Measurements from ENCODE around the gene NCOA3.

NCOA3 gene

DNA sequence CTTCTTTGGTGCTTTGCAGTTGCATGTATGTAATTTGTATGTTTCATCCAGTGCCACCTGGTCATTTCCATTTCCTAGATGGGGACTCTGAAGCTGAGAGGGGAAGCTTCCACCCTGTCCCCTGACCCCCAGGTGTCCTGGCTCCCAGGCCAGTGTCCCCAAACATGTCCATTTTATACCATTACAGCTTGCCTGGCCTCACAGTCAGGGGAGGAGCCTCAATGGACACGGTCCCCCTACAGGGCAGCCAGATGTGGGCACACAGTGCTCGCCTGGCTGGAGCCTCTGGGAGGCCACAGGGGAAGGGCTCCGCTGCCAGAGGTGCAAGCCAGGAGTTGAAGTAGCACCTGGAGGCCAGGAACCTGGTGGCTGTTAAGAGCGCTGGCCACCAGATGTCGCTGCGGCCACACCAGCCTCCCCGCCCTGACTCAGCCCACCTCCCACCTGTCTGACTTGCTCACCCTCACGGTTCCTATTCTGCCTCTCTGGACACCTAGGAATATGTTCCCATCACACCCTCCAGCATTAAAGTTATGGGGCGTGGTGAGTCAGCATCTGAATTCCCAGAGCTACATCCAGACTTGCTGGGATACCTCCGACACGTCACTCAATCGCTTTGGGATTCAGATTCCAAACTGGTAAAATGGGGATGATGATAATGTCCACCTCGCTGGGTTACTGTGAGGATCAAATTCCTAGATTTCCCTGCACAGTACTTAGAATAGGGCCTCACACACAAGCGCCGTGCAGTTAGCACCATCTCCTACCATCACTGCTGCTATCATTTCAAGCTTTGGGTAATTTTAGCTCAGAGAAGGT lies 176.2 kb downstream of the NCOA3 start:
- TF ChIP-seq CEBPB (IDR thresholded peaks at IDR 0.05), result no peak
- TF ChIP-seq RAD21 (IDR thresholded peaks at IDR 0.05; ENCODE audit: low read depth), result peak; percentile 91

DNA sequence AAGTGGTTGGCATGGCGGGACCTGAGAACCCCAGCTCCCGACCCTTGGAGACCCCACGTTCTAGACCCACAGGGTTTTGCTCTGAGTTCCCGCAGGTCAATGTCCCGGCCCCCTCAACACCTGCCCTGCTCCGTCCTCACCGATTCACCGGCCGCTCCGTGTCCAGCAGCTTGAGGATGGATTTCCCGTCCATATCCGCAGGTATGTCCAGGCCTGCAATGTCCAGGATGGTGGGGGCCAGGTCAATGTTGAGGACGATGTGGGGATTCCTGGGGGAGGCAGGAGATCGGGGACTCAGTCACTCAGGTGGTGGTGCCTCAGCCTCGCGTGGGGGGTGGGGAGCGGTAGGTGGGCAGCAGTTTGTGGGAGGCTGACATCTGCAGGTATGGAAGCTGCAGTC lies 176.8 kb downstream of the NCOA3 start:
- TF ChIP-seq YY1 (IDR thresholded peaks at IDR 0.05; ENCODE audit: low read depth) (no peak), NFIC (IDR thresholded peaks at IDR 0.05) (no peak), TEAD4 (IDR thresholded peaks at IDR 0.05) (no peak), RAD21 (IDR thresholded peaks at IDR 0.05; ENCODE audit: low read depth) (no peak), EGR1 (IDR thresholded peaks at IDR 0.05) (no peak), FOXM1 (IDR thresholded peaks at IDR 0.05; ENCODE audit: borderline replicate concordance, low read depth) (no peak), EP300 (IDR thresholded peaks at IDR 0.05; ENCODE audit: borderline replicate concordance) (no peak), TCF12 (IDR thresholded peaks at IDR 0.05; ENCODE audit: low read depth) (no peak), ZBTB7A (IDR thresholded peaks at IDR 0.05; ENCODE audit: low read depth) (no peak), CEBPB (IDR thresholded peaks at IDR 0.05) (no peak), TAF1 (IDR thresholded peaks at IDR 0.05; ENCODE audit: low read depth) (no peak), CREB1 (IDR thresholded peaks at IDR 0.05; ENCODE audit: low read depth) (no peak)
- TF ChIP-seq, protein P1, sequence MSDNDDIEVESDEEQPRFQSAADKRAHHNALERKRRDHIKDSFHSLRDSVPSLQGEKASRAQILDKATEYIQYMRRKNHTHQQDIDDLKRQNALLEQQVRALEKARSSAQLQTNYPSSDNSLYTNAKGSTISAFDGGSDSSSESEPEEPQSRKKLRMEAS (IDR thresholded peaks at IDR 0.05), result no peak
- TF ChIP-seq, protein P2, sequence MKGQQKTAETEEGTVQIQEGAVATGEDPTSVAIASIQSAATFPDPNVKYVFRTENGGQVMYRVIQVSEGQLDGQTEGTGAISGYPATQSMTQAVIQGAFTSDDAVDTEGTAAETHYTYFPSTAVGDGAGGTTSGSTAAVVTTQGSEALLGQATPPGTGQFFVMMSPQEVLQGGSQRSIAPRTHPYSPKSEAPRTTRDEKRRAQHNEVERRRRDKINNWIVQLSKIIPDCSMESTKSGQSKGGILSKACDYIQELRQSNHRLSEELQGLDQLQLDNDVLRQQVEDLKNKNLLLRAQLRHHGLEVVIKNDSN (IDR thresholded peaks at IDR 0.05), result no peak
- TF ChIP-seq, protein P3, sequence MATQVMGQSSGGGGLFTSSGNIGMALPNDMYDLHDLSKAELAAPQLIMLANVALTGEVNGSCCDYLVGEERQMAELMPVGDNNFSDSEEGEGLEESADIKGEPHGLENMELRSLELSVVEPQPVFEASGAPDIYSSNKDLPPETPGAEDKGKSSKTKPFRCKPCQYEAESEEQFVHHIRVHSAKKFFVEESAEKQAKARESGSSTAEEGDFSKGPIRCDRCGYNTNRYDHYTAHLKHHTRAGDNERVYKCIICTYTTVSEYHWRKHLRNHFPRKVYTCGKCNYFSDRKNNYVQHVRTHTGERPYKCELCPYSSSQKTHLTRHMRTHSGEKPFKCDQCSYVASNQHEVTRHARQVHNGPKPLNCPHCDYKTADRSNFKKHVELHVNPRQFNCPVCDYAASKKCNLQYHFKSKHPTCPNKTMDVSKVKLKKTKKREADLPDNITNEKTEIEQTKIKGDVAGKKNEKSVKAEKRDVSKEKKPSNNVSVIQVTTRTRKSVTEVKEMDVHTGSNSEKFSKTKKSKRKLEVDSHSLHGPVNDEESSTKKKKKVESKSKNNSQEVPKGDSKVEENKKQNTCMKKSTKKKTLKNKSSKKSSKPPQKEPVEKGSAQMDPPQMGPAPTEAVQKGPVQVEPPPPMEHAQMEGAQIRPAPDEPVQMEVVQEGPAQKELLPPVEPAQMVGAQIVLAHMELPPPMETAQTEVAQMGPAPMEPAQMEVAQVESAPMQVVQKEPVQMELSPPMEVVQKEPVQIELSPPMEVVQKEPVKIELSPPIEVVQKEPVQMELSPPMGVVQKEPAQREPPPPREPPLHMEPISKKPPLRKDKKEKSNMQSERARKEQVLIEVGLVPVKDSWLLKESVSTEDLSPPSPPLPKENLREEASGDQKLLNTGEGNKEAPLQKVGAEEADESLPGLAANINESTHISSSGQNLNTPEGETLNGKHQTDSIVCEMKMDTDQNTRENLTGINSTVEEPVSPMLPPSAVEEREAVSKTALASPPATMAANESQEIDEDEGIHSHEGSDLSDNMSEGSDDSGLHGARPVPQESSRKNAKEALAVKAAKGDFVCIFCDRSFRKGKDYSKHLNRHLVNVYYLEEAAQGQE (IDR thresholded peaks at IDR 0.05; ENCODE audit: low read depth), result no peak

DNA sequence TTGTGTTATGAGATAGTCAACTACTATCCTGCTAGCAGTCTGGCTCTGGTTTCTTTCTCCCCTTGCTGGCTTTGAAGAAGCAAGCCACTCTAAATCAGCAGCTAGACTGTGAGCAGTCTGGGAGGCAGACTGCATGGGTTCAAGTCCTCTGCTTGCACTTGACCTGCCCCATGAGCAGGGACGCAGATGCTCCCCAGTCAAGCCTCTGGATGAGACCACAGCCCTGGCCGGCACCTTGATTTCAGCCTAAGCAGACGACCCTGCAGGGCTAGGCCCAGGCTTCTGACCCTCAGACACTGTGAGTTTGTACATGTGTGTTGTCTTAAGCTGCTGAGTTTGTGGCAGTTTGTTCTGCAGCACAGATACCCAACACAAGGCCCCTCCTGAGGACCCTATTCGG lies 177.8 kb downstream of the NCOA3 start:
- TF ChIP-seq EP300 (IDR thresholded peaks at IDR 0.05; ENCODE audit: borderline replicate concordance), result no peak
- TF ChIP-seq FOXM1 (IDR thresholded peaks at IDR 0.05; ENCODE audit: borderline replicate concordance, low read depth), result no peak
- TF ChIP-seq, protein P1 (IDR thresholded peaks at IDR 0.05), result no peak
- TF ChIP-seq RAD21 (IDR thresholded peaks at IDR 0.05; ENCODE audit: low read depth), result no peak
- no peak for TF ChIP-seq TAF1 (IDR thresholded peaks at IDR 0.05; ENCODE audit: low read depth)
- no peak for TF ChIP-seq CREB1 (IDR thresholded peaks at IDR 0.05; ENCODE audit: low read depth)
- no peak for TF ChIP-seq YY1 (IDR thresholded peaks at IDR 0.05; ENCODE audit: low read depth)
- TF ChIP-seq, protein P3 (IDR thresholded peaks at IDR 0.05; ENCODE audit: low read depth), result no peak
- no peak for TF ChIP-seq EGR1 (IDR thresholded peaks at IDR 0.05)
- TF ChIP-seq, protein P2 (IDR thresholded peaks at IDR 0.05), result no peak
- no peak for TF ChIP-seq CEBPB (IDR thresholded peaks at IDR 0.05)
- TF ChIP-seq ZBTB7A (IDR thresholded peaks at IDR 0.05; ENCODE audit: low read depth), result no peak
- no peak for TF ChIP-seq TEAD4 (IDR thresholded peaks at IDR 0.05)
- no peak for TF ChIP-seq NFIC (IDR thresholded peaks at IDR 0.05)
- no peak for TF ChIP-seq TCF12 (IDR thresholded peaks at IDR 0.05; ENCODE audit: low read depth)

DNA sequence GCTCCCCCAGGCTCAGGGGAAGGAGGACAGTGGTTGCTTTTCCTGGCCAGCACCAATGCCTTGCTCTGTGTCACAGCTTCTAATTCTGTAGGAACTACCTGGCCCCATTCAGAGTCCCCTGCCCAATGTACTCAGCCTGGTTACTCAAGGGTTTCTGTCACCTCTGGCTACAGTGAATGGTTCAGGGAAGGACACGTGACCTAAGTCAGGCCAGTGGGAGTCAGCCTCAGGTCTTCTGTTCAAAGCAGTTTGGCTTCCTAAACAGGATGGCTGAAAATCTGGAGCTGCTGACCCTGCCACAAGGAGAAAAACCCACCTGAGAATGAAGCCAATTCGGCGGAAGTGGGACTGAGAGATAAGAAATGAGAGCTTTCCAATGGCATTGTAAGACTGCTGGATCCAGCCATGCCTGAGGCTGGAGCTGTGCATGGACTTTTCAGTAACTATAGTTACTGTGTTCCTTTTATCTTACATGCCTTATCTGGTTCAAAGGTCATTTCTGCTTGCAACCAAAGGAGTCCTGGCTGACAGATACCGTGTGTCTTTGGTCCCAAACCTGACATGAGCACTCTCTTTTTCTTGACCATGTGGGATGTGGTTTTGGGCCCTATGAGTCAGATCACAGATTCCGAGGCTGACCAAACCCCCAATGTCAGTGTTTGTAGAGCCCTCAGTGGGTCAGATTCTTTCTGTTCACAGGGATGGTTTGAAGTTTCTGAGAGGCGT lies 179.3 kb downstream of the NCOA3 start:
- no peak for TF ChIP-seq EGR1 (IDR thresholded peaks at IDR 0.05)
- TF ChIP-seq FOXM1 (IDR thresholded peaks at IDR 0.05; ENCODE audit: borderline replicate concordance, low read depth), result no peak
- no peak for TF ChIP-seq CREB1 (IDR thresholded peaks at IDR 0.05; ENCODE audit: low read depth)
- TF ChIP-seq TEAD4 (IDR thresholded peaks at IDR 0.05), result no peak
- no peak for TF ChIP-seq ZBTB7A (IDR thresholded peaks at IDR 0.05; ENCODE audit: low read depth)
- no peak for TF ChIP-seq RAD21 (IDR thresholded peaks at IDR 0.05; ENCODE audit: low read depth)
- TF ChIP-seq TAF1 (IDR thresholded peaks at IDR 0.05; ENCODE audit: low read depth), result no peak
- TF ChIP-seq EP300 (IDR thresholded peaks at IDR 0.05; ENCODE audit: borderline replicate concordance), result no peak
- TF ChIP-seq, protein P3 (IDR thresholded peaks at IDR 0.05; ENCODE audit: low read depth), result no peak
- TF ChIP-seq CEBPB (IDR thresholded peaks at IDR 0.05), result no peak

All from Ishikawa (cell line).